Astrocyte of the spinal cord (primary cell): ENCODE results near the gene ZNF774.
"Not testable (repeated sequence)": the region's sequence is repeated elsewhere in the genome, so short reads cannot be mapped to it uniquely, and the experiment has no call there.

ENCODE experiments used
- DNase-seq: peaks from one replicate; pipeline ENCODE4 v3.0.0; 2011; ENCODE audit warnings: low read depth, low spot score
- H3K4me3 ChIP-seq: 2 replicates; pipeline ENCODE4 v1.5.1; 2011; ENCODE audit warnings: low read depth, mild to moderate bottlenecking, low read length, moderate library complexity
- CTCF ChIP-seq: IDR thresholded peaks from 2 replicates; pipeline ENCODE4 v1.5.1; 2012; ENCODE audit warnings: low read depth, mild to moderate bottlenecking, low read length, inconsistent platforms
- in situ Hi-C: cut with HindIII; loops from 2 replicates; pipeline ENCODE4 v1.10.0; 2017; ENCODE audit warnings: low sequenced_read_pairs

ZNF774 gene

GRCh38 chr15:90352107-90352893 lies at the start of gene ZNF774:
TSS of gene ZNF774 (plus strand) at chr15:90352284. CDS start at chr15:90354661, 2,377 bp downstream.
- DNase-seq: peak; percentile 94
- in situ Hi-C loops: loop anchor here (25.0 kb wide), 1 partner anchor 135 kb away; no protein-coding TSS in a partner anchor
- peak within 1 kb of the TSS; percentile 77 for H3K4me3 ChIP-seq
- TF ChIP-seq CTCF: no peak

GRCh38 chr15:90305355-90305754 lies 46.7 kb upstream of the ZNF774 start:
- in situ Hi-C loops, H3K4me3 ChIP-seq, DNase-seq: not testable (repeated sequence)

GRCh38 chr15:90305932-90306331 lies 46.2 kb upstream of the ZNF774 start:
- DNase-seq: no peak
- TF ChIP-seq CTCF: no peak
- no peak overlapping the region for H3K4me3 ChIP-seq
- in situ Hi-C loops: no loop called here

- TF ChIP-seq CTCF: no peak
- in situ Hi-C loops: no loop called here
- no peak overlapping the region for H3K4me3 ChIP-seq
- DNase-seq: no peak
Observed at GRCh38 chr15:90306560-90306959, 45.5 kb upstream of the ZNF774 start.

GRCh38 chr15:90307661-90308060 lies 44.4 kb upstream of the ZNF774 start:
- no peak overlapping the region for H3K4me3 ChIP-seq
- in situ Hi-C loops: no loop called here
- TF ChIP-seq CTCF: no peak
- DNase-seq: no peak

- in situ Hi-C loops: no loop called here
- H3K4me3 ChIP-seq: no peak overlapping the region
- TF ChIP-seq CTCF: no peak
- DNase-seq: no peak
Observed at GRCh38 chr15:90309020-90309419, 43.1 kb upstream of the ZNF774 start.

- no peak overlapping the region for H3K4me3 ChIP-seq
- in situ Hi-C loops: no loop called here
- peak; percentile 52 for DNase-seq
- no peak for TF ChIP-seq CTCF
Observed at GRCh38 chr15:90315278-90315982, 36.7 kb upstream of the ZNF774 start.
